Neural progenitor cell (in vitro differentiated cells): ENCODE measurements around the gene LGR6.

Source experiments
- EZH2 ChIP-seq: fragments of 200-600 bp; sonication (generic); IDR thresholded peaks from 2 replicates; pipeline ENCODE4 v1.6.1; 2017; ENCODE audit warnings: antibody characterized with exemption, mild to moderate bottlenecking, moderate library complexity
- EZH2phosphoT487 ChIP-seq: fragments of 200-600 bp; sonication (generic); IDR thresholded peaks from 2 replicates; pipeline ENCODE4 v1.6.1; 2017; ENCODE audit warnings: antibody characterized with exemption
- TF ChIP-seq, protein P1 (sequence below): fragments of 200-600 bp; sonication (generic); IDR thresholded peaks from 2 replicates; pipeline ENCODE4 v1.5.1; 2017; ENCODE audit warnings: antibody characterized with exemption, mild to moderate bottlenecking

DNA sequence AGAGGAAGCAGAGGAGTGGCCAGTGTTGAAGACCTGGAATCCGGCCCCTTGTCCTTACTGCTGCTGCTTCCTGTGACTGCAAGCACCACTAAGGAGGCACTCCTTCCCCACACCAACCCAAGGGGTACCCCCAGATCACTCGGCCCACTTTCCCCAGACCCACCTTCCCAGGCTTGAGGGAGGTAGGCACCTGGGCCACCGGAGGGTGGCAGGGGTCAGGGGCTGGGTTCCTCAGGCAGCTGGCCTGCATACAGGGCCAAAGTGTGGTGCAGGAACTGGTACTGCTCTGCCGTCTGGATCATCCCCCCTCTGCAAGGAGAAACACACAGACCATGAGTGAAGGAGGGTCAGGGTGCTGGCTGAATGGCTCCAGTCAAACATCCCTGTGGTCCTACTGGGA is 45.2 kb upstream of the LGR6 start:
- no peak for TF ChIP-seq EZH2phosphoT487
- TF ChIP-seq, protein P1, sequence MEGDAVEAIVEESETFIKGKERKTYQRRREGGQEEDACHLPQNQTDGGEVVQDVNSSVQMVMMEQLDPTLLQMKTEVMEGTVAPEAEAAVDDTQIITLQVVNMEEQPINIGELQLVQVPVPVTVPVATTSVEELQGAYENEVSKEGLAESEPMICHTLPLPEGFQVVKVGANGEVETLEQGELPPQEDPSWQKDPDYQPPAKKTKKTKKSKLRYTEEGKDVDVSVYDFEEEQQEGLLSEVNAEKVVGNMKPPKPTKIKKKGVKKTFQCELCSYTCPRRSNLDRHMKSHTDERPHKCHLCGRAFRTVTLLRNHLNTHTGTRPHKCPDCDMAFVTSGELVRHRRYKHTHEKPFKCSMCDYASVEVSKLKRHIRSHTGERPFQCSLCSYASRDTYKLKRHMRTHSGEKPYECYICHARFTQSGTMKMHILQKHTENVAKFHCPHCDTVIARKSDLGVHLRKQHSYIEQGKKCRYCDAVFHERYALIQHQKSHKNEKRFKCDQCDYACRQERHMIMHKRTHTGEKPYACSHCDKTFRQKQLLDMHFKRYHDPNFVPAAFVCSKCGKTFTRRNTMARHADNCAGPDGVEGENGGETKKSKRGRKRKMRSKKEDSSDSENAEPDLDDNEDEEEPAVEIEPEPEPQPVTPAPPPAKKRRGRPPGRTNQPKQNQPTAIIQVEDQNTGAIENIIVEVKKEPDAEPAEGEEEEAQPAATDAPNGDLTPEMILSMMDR = no peak
- no peak for TF ChIP-seq EZH2
